IPS DF 19.7 (cell line): Measurements from ENCODE around the gene PACSIN3.
"Not testable (repeated sequence)": the region's sequence is repeated elsewhere in the genome, so short reads cannot be mapped to it uniquely, and the experiment has no call there.

Experiments
- DNase-seq: peaks from one replicate; pipeline ENCODE4 v3.0.0-alpha.2; 2013; ENCODE audit warnings: low read depth, low spot score

Gene PACSIN3

DNA sequence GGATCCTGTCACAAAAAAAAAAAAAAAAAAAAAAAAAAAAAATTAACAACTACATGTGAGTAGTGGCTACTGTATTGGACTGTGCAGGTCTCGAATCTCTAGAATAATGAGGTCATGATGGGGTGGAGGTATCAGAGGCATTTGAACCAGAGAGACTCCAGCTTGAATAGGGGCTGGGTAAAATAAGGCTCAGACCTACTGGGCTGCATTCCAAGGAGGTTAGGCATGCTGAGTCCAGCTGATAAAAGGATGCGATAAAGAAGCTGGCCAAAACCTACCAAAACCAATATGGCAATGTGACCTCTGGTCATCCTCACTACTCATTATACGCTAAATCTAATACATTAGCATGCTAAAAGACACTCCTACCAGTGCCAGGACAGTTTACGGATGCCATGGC lies 5.9 kb upstream of the PACSIN3 start:
- DNase-seq = no peak

DNA sequence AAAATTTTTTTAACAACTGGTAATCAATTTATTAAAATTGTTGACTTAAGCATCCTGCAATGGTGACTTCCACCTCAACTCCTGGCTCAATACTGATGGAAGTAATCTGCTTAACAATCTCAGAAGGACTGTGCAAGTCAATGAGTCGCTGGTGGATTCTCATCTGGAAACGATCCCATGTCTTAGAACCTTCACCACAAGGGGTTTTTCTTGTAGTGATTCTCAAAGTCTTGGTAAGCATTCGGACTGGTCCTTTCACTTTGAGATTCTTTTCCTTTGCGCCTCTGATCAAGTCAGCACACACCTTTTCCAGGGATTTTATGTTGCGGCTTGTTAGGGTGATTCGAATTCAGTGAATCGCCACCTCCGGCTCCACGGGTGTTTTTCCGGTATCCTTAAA lies 4.9 kb upstream of the PACSIN3 start:
- not testable (repeated sequence) for DNase-seq

DNA sequence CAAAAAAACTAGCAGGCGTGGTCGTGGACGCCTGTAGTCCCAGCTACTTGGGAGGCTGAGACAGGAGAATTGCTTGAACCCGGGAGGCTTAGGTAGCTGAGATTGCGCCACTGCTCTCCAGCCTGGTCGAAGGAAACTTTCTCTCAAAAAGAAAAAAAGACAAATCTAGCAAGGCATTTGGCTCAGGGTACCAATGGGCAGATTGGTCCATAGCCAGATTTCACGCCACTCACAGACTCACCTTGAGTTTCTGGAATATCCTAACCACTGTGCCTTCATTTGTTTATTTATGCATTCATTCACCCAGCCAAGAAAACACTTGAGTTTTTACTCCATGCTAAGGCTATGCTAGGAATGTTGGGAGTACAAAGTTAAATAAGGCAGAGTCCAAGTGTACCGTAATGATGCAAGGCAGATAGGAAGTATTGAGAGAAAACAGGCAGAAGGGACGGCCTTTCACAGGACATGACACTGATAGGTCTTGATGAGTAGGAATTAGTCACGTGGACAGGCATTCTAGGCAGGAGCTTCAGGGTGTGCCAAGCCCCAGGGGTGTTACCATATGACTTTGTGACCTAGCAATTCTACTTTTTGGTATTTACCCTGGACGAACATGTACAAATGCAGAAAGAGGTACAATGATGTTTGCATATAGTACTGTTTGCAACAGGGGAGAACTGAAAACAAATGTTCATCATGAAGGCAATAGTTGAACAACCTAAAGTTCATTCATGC lies 3.0 kb upstream of the PACSIN3 start:
- DNase-seq = no peak

DNA sequence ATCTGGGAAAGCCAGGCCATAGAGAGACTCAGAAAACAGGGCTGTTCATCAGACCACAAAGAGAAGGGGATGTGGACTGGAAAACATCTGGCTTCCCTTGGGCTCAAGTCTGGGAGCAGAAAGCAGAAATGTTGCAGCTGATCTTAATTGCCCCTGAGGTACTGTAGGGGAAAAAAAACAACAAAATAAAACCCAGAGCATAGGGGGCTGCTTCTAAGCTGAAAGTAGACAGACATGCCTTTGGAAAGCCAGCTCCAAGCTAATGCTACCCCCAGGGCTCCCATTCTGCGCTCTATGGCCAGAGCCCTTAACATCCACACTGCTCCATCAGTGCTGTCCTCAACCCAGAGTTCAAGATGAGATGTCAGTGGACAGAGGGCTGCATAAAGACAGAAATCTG lies 2.0 kb upstream of the PACSIN3 start:
- DNase-seq = no peak

DNA sequence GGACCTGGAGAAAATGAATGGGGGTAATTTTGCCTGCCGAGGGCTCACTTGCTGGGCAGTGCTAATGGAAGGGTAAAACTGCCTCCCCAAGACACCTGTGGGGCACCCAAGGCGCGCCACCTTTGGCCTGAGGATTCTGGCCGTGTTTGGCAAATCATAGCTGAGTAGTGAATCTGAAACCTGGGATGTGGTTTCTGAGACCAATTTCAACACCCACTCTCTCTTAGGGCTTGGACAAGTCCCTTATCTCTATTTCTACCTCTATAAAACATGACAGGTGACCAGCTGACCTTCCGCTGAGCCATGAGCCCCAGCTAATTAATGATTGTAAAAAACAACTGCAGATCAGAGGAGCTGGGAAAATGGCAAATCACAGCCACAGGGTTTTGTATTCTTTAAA lies 1.5 kb upstream of the PACSIN3 start:
- DNase-seq = no peak

DNA sequence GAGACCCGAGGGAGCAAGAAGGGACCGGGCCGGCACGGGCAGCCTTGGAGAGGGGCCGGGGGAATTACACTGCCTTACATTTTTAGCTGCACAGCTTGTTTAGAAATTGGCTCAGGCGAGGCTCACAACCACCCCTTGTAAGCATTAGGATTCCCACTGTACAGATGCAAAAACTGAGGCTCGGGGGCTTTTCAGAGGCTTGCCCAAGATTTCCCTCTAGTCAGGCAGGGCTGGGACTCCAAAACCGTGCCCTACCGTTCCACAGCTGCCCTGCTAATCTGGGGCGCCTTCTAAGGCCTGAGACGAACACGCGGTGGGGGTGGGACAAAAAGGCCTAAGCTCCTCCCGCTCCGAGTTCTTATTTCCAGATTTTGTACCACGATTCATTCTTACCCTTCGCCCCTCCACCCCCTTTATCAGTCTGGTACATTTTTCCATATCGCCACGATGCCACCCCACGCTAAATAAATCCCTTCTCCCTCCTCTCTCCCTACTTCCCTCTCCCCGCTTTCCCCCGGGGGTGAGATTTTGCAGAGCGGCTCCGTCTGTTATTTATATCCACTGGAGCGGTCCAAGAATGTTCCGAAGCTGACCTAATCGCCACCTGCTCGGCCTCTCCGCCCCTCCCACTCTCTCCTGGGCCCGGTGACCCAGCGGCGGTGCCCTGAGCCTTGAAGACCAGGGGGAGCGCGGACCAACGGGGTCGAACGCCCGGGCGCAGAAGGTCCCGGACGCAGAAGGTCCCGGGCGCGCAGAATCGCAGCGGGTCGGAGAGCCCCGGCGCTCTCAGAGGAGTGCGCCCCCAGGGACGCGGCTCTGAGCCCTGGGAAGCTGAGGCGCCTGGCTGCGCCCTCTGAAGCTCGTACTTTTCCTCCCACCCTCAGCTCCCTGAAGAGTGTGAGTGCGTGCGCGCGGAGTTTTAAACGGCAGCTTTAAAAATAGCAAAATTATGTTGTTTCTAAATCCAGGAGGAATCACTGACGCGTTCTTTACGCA lies 764 bp upstream of the PACSIN3 start:
- DNase-seq = no peak

DNA sequence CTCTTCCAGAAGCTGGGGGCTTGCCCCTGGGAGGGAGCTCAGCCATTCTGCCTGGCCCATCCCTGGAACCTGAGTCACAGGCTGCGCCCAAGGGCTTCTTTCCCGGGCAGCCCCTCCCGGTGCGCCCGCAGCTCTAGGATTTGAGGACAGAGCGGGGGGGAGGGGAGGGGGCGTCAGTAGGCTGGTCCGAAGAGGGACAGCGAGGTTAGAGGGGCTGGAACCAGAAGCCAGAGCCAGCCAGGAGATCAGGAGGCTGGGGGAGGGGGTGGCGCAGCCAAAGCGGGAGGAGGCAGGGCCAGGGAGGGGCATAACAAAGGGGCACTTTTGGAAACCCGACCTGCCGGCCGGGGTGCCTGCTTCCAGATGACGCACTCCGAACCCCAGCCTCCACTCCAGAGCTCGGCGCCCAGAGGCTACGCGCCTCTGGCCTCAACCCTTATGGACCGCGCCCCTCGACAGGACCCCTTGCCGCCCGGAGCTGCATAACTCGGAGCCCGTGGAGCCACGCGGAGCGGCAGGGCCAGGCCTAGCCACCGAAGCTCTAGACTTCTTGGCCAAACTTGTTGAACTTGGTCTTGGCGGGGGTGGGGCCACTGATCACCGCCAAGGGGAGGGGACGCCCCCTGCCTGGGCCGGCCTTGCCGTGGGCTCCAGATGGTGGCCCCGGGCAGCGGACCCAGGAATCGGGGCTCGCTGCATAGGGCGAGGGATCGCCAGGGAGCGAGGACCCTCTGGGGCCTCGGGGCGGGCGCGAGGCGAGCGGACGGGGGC lies 744 bp downstream of the PACSIN3 start:
- no peak for DNase-seq

DNA sequence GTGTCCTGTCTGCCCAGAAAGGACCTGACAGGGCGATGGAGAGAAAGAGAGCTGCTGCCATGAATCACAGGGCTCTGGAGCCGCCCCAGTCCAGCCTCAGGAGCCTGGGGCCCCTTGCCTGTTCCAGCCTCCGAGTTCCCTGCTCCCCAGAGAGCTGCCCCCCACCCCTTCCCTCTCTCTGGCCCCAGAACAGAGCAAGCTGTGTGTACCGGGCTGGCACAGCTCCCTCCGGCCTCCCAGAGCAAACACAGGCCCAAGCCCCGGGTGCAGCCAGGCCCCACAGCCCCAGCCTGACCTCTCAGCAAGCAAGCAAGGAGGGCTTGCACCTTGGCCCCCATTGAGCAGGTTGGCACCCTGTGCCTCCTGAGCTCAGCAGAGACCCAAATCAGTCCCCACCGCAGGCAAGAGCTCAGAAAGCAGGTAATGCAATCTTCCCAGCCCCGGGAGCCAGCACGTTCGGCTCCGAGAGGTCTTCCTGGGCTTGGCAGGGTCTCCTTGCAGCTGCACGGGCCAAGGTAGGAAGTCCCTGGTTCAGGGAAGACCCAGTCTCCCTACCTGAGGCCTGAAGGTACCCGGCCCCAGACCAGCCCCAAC lies 1.4 kb downstream of the PACSIN3 start:
- no peak for DNase-seq

DNA sequence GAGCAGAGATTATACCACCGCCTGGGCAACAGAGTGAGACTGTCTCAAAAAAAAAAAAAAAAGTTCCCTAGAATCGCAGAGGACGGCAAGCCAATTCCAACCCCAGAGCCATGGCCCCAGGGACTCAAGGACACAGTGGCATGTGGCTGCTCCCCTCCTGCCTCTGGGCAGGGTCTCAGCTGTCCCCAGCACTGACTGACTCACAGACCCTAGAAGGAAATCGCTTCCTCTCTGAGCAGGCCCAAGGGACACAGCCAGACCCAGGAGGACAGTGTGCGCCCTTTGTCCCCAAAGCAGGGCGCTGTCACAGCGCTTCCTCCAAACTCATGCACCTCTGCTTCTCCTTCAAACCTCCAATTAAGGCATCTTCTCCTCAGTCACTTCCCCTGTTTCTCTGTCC lies 2.3 kb downstream of the PACSIN3 start:
- no peak for DNase-seq

DNA sequence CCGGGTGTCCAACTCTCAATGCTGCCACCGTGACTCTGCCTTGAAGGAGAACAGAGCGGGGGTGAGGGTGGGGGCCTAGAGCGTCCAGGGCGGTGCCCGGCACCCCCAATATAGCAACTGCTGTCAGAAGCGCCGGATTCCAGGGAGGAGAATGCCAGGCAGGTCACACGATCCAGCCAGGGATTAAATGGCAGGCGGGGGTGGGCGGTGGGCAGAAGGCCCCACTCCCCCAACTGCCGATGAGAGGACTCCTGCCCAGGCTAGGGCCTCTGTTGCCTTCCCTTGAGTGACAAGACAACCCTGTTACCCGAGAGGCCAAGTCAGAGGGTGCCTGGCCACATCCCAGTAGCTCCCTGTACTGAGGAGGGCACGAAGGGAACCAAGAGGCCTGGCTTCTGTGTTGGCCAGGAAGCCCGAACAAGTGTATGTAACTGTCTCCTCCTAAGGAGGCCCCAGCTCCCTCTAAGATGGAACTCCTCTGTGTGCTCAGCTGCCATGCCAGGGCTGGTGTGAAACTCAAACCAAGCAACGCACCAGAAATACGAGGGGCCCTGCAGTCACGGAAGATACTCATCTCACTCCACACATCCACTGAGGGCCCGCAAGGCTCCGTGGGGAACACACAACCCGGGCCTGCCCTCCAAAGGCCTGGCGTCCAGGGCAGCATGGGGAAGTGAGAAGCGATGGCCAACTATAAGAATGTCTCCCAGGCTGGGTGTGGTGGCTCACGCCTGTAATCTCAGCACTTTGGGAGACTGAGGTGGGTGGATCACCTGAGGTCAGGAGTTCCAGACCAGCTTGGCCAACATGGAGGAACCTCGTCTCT lies 3.0 kb downstream of the PACSIN3 start:
- no peak for DNase-seq

DNA sequence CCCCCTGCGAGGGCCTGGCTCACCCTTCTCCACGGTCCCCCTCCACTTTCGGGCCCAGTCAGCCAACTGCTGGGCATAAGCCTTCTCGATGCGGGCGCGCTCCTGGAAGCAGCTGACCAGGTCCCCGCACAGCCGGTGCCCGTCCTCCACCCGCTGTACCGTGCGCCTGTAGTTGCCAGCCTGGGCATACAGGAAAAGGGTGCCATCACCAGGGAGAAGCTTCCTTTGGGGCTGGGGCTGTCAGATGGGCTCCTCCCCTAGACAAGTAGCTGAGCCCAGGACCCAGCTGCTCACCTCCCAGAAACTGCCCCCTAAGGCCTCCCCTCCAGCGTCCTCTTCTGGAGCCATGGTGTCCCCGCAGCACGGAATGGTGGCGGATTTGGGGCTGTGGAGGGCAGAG lies 3.9 kb downstream of the PACSIN3 start:
- DNase-seq = no peak

DNA sequence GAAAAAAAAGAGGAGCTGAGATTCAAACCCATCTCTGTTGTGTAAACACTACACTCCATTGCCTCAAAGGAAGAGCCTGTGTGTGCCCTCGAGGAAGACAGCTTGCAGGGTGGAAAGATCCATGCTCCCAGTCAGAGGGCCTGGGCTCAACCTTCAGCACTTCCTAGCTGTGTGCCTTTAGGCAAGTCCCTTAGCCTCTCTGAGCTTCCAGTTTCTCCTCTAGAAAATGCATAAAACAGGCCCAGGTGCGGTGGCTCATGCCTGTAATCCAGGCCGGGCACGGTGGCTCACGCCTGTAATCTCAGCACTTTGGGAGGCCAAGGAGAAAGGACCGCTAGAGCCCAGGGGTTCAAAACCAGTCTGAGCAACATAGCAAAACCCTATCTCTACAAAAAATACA lies 5.0 kb downstream of the PACSIN3 start:
- no peak for DNase-seq

DNA sequence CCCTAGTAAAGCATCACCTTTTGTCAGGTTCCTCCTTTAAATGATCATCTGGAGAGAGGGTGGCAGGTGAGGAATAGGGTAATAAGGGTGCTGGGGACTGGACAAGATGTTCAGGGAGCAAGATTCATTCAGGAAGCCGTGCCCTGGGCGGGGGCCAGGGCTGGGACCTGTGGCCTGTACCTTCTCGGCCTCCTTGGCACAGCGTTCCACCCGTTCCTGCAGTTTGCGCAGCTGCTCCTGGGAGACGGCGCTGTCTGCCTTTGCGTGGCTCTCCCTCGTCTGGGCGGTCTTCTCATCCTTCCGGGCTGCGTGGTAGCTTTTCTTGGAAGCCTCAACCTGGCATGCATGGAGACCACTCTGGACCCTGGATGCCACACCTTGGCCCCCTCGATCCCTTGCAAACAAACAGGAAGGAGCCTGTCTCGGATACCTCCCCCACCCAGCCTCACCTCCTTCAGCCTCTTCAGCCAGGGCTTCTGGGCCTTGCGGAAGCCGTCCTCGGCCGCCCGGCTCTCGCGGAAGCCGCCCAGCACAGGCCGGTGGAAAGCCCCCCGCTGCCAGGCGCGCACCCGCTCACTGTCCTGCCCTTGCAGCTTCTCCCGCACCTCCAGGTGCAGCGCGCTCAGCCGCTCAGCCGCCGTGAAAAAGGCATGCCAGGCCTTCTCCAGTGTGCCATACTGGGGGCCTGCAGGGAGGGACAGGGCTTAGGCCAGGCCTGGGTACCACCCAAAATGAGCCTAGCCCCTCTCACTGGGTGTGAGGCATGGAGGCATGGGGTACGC lies 6.0 kb downstream of the PACSIN3 start:
- no peak for DNase-seq

DNA sequence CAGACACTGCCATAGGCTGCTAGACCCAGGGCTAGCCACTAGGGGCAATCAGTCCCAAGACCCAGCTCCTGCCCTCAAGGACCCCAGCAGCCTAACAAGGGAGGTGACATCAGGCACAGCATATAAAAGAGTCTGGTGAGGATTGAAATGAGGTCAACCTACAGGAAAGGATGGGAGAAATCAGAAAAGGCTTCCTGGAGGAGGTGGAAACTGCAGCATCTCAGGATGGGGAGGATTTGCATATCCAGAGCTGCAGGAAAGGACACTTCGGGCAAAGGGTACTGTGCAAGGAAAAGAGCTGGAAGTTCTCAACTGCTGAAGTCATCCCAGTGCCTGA lies 6.6 kb downstream of the PACSIN3 start:
- no peak for DNase-seq

DNA sequence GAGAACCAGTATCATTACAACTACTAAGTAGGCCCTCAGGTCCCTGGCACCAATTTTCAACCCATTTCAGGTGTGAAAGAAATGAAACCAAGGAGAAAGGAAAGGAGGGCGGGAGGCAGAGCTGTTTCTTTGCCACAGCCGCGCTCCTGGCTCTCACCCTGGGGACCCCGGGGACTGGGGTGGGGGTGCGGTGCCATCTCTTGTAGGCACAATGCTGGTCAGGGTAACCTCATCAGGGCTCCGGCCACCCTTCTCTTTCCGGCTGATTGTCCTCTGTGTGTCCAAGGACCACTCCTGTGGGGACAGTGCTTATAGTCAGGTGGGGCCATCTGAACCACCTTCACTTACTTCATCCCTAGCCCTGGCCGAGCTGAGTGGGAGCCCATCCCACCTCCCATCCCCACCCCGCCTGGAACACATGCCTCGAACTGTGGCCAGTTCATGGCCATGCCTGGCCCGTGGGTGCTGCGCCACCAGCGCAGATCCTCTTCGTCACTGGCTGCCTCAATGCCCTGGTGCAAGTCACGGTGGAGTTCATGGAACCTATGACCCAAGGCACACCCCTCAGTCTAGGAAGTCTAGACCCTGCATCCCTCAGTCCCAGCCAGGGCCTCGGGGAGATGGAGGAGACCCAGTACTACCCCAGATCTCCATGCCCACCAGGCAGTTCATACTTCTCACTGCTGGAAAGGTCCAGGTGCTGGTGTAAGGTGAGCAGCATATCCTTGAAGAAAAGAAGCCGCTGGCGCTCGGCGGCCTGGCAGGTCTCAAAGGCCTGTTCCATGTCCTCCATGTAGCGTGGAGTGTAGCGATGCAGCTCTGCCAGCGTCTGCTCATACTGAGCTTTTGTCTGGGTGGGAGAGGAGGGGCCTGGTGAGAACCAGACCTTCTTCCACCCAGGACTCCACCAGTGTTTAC lies 7.2 kb downstream of the PACSIN3 start:
- no peak for DNase-seq

DNA sequence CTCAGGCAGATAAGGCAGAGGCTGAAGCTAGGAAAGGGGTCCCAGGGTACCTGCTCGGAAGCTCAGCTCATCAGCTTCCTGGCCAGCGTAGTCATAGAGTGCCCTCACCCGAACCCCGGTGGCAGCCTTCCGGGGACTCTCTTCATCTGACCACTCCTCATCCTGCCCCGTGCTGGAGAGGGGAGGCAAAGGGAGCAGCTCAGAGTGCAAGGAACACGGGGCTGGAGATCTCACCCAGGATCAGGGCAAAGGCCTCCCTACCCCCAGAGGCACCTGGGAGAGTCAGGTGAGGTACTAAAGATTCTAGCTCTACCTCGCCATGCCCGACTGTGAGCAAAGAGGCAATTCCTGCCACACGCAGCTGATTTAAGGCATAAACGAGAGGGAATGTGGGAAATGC lies 7.9 kb downstream of the PACSIN3 start:
- DNase-seq = no peak

DNA sequence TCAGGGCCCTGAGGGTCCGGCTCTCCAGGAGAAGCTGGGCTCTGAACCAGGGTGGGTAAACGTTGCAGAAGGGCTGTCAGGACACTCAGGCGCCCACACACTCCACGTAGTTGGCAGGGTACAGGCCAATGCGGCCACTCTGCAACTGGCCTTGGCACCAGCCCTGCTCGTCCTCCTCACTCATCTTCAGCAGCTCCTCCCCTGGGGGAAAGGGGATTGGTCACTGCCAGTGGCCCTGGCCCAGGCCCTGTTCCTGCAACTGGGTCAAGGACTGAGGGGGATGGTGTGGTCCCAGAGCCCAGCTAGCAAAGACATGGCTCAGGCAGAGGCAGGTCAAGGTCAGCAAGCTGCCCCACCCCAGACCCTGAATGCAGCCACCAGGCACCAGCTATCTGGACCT lies 8.4 kb downstream of the PACSIN3 start:
- DNase-seq = no peak

DNA sequence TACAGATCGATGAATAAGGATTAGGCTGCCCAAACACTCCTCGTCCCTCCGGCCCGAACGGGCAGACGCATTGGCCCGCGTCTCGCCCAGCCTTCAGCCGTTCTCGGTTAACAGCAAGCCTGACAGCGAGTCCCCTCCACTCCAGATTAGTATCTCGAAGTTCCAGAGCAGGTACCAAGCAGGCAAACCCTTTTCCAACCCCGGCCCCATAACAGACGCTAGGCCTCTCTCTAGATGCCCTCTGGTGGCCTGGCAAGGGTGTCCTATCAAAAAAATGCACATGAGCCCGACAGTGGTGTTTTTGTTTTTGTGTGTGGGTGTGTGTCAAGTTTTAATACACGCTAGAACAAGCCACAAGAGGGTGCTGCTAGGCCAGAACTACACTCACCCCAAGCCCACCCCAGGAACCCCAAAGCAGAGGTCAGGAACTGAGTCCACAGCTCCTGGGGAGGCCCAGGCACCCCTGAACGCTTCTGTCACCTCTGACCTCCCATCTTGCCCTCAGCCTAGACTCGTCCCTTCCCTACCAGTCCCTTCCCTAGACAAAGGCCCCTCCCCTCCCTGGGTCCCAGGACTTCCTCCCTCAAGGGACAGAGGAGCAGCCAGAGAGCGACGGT lies 8.9 kb downstream of the PACSIN3 start:
- no peak for DNase-seq
